MM.1S (cell line): ENCODE data around the gene ALKBH3.

Source experiments
- EZH2 ChIP-seq: fragments of 300-600 bp; sonication (generic); optimal IDR thresholded peaks from 2 replicates; pipeline ENCODE3; 2017; ENCODE audit warnings: low read depth, mild to moderate bottlenecking, antibody characterized with exemption, low read length, mixed read lengths
- EZH2phosphoT487 ChIP-seq: fragments of 300-600 bp; sonication (generic); IDR thresholded peaks from 2 replicates; pipeline ENCODE4 v1.6.1; 2018; ENCODE audit warnings: antibody characterized with exemption, low read length
- TF ChIP-seq, protein P1 (sequence below): fragments of 300-600 bp; sonication (generic); IDR thresholded peaks from 2 replicates; pipeline ENCODE4 v1.5.1; 2016; ENCODE audit warnings: antibody characterized with exemption, low read length, mixed read lengths

DNA sequence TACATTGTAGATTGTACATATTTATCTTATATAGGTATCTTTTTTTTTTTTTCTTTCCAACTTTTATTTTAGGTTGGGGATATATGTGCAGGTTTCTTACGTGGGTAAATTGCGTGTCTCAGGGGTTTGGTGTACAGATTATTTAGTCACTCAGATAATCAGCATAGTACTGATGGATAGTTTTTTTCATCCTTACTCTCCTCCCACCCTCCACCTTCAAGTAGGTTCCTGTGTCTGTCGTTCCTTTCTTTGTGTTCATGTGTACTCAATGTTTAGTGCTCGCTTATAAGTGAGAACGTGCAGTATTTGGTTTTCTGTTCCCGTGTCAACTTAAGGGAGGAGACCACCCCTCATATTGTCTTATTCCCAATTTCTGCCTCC is 71.4 kb downstream of the ALKBH3 start:
- TF ChIP-seq, protein P1, sequence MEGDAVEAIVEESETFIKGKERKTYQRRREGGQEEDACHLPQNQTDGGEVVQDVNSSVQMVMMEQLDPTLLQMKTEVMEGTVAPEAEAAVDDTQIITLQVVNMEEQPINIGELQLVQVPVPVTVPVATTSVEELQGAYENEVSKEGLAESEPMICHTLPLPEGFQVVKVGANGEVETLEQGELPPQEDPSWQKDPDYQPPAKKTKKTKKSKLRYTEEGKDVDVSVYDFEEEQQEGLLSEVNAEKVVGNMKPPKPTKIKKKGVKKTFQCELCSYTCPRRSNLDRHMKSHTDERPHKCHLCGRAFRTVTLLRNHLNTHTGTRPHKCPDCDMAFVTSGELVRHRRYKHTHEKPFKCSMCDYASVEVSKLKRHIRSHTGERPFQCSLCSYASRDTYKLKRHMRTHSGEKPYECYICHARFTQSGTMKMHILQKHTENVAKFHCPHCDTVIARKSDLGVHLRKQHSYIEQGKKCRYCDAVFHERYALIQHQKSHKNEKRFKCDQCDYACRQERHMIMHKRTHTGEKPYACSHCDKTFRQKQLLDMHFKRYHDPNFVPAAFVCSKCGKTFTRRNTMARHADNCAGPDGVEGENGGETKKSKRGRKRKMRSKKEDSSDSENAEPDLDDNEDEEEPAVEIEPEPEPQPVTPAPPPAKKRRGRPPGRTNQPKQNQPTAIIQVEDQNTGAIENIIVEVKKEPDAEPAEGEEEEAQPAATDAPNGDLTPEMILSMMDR = no peak
- TF ChIP-seq EZH2 (no peak), EZH2phosphoT487 (no peak)
